ENCODE data around the gene BRD3OS.
A peak's percentile ranks its signal among the peaks of the same experiment; 100 is the strongest.

The BRD3OS gene

DNA sequence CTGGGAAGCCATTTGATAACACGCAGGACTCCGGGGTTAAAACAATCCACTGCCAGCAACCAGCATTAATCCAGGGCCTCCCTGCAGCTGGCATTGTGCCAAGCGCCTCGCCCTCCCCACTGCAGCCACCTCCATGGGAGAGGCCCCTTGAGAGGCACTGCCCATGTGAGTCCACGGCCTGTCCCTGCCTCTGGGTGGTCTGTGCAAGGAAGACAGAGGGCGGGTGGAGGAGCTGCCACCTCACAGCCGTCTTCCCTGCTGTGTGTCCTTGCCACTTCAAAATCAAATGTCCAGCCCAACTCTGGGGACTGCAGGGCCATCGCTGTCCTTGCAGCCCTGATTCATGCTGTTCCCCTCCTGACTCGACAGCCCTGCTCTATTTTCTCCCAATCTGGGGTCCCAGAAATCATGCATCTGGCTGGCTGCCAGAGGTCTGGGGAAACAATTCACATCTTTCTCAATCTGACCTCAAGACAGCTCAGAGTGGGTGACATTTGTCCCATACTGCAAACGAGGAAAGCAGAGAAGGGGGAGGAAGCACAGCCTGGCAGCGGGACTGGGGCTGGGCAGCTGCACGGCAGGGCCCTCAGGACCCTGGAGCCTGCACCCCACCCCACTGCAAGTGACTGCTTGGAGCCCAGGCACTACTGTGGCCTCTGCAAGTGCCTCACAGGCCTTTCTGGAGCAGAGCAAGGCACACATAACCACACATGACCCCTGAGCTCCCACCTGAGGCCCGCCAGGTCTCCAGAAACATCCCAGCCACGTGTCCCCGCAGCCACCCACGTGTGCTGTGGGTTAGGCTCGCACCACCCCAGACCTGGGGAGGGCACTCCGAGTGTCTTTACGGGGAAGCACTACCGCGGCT is 15.7 kb downstream of the BRD3OS start:
- H3K36me3 ChIP-seq: peaks cover 74% of the 10 kb centered on the region
- TF ChIP-seq, protein P1, sequence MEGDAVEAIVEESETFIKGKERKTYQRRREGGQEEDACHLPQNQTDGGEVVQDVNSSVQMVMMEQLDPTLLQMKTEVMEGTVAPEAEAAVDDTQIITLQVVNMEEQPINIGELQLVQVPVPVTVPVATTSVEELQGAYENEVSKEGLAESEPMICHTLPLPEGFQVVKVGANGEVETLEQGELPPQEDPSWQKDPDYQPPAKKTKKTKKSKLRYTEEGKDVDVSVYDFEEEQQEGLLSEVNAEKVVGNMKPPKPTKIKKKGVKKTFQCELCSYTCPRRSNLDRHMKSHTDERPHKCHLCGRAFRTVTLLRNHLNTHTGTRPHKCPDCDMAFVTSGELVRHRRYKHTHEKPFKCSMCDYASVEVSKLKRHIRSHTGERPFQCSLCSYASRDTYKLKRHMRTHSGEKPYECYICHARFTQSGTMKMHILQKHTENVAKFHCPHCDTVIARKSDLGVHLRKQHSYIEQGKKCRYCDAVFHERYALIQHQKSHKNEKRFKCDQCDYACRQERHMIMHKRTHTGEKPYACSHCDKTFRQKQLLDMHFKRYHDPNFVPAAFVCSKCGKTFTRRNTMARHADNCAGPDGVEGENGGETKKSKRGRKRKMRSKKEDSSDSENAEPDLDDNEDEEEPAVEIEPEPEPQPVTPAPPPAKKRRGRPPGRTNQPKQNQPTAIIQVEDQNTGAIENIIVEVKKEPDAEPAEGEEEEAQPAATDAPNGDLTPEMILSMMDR (IDR thresholded peaks at IDR 0.05; ENCODE audit: low read depth, low read length): no peak
- H3K9me3 ChIP-seq: no peaks in the 10 kb centered on the region

DNA sequence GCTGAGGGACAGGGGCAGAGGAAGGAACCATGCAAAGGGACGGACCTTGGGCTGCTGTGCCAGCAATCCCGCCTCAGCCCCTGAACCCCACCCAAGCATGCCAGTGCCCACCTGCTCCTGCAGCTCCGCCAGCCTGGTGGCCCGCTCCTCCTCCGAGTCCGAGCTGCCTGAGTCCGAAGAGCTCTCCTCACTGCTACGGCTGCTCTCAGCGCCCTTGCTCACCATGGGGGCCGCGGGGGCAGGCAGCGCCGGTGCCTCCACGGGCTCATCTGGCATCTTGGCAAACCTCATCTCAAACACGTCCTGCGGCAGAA is 16.3 kb downstream of the BRD3OS start:
- TF ChIP-seq, protein P1 (IDR thresholded peaks at IDR 0.05; ENCODE audit: low read depth, low read length): no peak
- Histone ChIP-seq H3K9me3 (no peaks in the 10 kb centered on the region), H3K4me3 (ENCODE audit: low read depth, low read length) (no peak overlapping the region), H3K36me3 (peaks cover 74% of the 10 kb centered on the region), H3K27me3 (no peaks in the 10 kb centered on the region), H3K4me1 (peaks cover 14% of the 10 kb centered on the region)
- DNase-seq: no peak

More for the DNA sequence above, 15.7 kb downstream of the BRD3OS start:
- peaks cover 14% of the 10 kb centered on the region for H3K4me1 ChIP-seq
- H3K4me3 ChIP-seq (ENCODE audit: low read depth, low read length): no peak overlapping the region
- H3K27me3 ChIP-seq: no peaks in the 10 kb centered on the region
- DNase-seq: peak; percentile 71

DNA sequence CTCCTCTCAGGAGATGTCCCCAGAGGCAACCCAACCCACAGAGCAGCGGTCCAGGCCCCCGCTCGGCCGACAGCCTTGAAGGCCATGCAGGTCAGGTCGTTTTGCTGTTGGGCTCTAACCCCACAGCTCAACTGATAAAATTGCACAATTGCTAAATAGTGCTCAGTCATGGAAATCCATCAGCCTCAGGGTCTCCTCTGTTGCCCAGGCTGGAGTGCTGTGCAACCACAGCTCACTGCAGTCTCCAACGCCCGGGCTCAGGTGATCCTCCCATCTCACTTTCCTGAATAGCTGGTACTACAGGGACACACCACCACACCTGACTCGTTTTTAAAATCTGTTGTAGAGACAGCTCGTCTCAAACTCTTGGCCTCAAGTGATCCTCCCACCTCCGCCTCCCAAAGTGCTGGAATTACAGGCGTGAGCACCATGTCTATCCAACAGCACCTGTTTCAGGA is 18.3 kb downstream of the BRD3OS start:
- Histone ChIP-seq H3K27me3 (no peaks in the 10 kb centered on the region), H3K4me1 (peaks cover 14% of the 10 kb centered on the region), H3K4me3 (ENCODE audit: low read depth, low read length) (no peak overlapping the region), H3K36me3 (peaks cover 74% of the 10 kb centered on the region), H3K9me3 (no peaks in the 10 kb centered on the region)
- TF ChIP-seq, protein P1 (IDR thresholded peaks at IDR 0.05; ENCODE audit: low read depth, low read length): no peak
- DNase-seq: no peak

DNA sequence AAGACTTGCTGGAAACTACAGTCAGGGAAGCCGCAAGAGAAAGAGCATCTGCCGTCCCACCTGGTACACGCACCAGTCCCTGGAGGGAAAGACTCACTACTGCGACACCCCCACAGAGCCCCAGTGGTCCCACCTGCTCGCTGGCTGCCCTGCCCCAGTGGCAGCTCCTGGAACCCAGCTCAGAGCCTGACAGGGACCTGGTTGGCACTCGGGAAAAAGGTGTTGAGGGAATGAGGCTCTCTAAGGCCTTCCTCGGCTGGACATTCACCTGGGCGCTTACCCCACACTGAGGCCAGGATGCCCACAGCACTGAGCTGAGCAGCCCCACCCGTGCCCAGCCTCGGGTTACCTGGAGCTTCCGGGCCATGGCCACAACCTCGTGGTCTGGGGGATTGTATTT is 19.7 kb downstream of the BRD3OS start:
- Histone ChIP-seq H3K27me3 (no peaks in the 10 kb centered on the region), H3K36me3 (peaks cover 74% of the 10 kb centered on the region), H3K4me1 (peaks cover 14% of the 10 kb centered on the region), H3K4me3 (ENCODE audit: low read depth, low read length) (no peak overlapping the region), H3K9me3 (no peaks in the 10 kb centered on the region)
- no peak for DNase-seq
- TF ChIP-seq, protein P1 (IDR thresholded peaks at IDR 0.05; ENCODE audit: low read depth, low read length): no peak

DNA sequence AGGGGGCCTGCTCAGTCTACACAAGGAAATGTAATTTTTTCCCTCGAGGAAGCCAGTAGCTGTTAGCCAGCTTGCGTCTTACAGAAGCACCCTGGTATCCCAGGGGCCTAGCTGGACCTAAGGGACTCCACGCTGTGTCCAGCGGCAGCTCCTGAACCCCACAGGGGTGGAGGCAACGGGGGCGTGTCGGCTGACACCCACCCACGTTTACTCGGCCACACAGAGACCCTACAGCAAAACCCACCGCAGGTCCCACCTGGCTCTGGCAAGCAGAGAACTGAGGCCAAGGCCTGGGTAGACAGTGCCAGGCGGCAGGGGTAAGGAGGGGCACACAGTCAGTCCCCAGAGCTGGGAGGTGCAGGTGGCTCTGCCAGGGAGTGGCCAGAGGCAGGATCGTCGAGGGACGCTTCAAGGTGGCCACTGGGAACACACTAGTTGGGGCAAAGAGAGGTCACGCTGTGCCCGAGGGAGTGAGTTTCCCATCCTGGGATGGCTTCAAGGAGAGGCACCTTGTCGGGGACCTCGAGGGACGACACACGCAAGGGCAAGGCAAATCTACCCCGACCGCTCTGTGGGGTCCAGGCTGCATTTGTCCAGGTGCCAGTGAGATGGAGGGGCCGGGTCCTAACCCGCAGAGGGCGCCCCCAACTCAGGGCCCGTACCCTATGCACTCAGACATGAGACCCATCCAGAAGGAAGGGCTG is 20.7 kb downstream of the BRD3OS start:
- peaks cover 81% of the 10 kb centered on the region for H3K36me3 ChIP-seq
- H3K4me1 ChIP-seq: peaks cover 8% of the 10 kb centered on the region
- no peak for DNase-seq
- no peaks in the 10 kb centered on the region for H3K27me3 ChIP-seq
- TF ChIP-seq, protein P1 (IDR thresholded peaks at IDR 0.05; ENCODE audit: low read depth, low read length): no peak; the same call in 1 of the 2 replicates
- no peak overlapping the region for H3K4me3 ChIP-seq (ENCODE audit: low read depth, low read length)
- no peaks in the 10 kb centered on the region for H3K9me3 ChIP-seq
